Colonic mucosa (tissue), 4 donors: ENCODE results near the gene DGCR8. TPM values are rescaled to one million over a fixed set of nuclear protein-coding genes. Genes with fewer than 3 reads are reported as not detected.

Experiments used
- DNase-seq: peaks from one replicate; pipeline ENCODE4 v3.0.0-alpha.2; 2020
- H3K27ac ChIP-seq: fragments of 200-600 bp; one replicate; pipeline ENCODE4 v1.8.0; 2021
- H3K27me3 ChIP-seq: fragments of 200-600 bp; one replicate; pipeline ENCODE4 v1.8.0; 2021
- H3K36me3 ChIP-seq: fragments of 200-600 bp; one replicate; pipeline ENCODE4 v1.8.0; 2021
- H3K4me1 ChIP-seq: fragments of 200-600 bp; one replicate; pipeline ENCODE4 v1.8.0; 2021; ENCODE audit warnings: mild to moderate bottlenecking
- H3K4me3 ChIP-seq: fragments of 200-600 bp; one replicate; pipeline ENCODE4 v1.8.0; 2021
- H3K9ac ChIP-seq, 2 donors: one replicate each; pipeline ENCODE4 v1.7.0; 2013; ENCODE audit warnings: control low read depth in 2 of 2, low read depth in 2 of 2, low read length in 2 of 2
- H3K9me3 ChIP-seq: fragments of 200-600 bp; one replicate; pipeline ENCODE4 v1.8.0; 2021
- intact Hi-C: fragments of 100-400 bp; cut with DNase I; formaldehyde crosslinking; loops from one replicate; pipeline ENCODE4 v1.14.1; 2022
- total RNA-seq, 2 donors: library from RNA; stranded (reverse); fragmentation: NEBNext Ultra II Directional in 1 of 2; extraction: Animal tissue kit (Norgen Biotek cat#: 25700) in 1 of 2; gene quantifications; one replicate each; pipeline ENCODE4 v1.2.1, GENCODE V29; 2021
- TF ChIP-seq, protein P1 (sequence below): fragments of 200-600 bp; IDR thresholded peaks from one replicate; pipeline ENCODE4 v1.8.0; 2022; ENCODE audit warnings: antibody characterized with exemption, mild to moderate bottlenecking
- donor health status: healthy.
- donor health status: DM: no; HTN: no; CAD: no.
- donor health status: DM: no; HTN: no; CAD: no.

DGCR8 gene
- total RNA-seq, 2 donors from 2014 or later: 21.1 to 52.7 TPM

DNA sequence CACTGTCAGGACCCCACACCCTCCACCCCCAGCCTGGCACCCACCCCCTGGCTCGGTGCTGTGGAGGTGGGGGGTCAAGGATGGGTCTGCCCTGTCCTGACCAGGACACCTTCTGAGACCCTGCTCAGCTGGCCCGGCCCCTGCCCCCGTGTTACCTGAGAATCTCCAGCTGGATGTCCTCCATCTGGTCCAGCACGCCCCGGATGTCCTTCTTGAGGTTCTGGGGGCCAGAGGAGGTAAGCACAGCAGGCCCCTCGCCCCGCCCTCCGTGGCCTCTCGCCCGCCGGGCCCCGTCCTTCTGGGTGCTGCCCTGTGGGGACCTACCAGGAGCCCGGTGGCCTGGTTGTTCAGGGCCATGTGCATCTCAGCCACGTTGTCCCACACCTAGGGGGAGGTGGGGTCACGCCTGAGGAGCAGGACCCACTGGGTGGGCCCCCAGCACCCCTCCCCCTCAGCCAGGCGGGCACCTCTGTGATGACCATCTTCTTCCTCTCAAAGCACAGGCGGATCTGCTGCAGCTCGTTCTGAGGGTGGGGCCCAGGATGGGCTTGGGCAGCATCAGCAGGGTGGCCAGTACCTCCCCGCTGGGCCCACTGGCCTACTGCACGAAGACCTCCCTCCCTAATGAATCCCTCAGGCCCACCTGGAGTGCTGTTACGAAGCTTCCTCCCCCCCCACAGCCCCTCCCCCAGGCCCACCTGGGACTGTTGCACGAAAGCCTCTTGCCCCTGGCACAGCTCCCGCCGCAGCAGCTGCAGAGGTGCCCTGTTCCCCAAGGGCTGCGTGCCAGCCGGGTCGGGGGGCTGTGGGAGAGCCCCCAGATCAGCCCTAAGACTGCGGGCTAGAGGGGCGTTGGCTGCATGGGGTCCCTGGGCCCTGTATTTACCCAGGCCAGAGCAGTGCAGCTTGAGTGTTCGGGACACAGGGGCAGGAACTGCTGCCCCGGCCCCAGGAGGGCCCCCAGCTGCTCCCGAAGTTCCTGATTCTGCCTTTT, 69.5 kb downstream of the DGCR8 start:
- H3K36me3 ChIP-seq: no peaks in the 10 kb centered on the region
- no peaks in the 10 kb centered on the region for H3K9me3 ChIP-seq
- no peaks in the 10 kb centered on the region for H3K27me3 ChIP-seq
- no peaks in the 10 kb centered on the region for H3K4me1 ChIP-seq
- no peak overlapping the region for H3K27ac ChIP-seq
- no peak overlapping the region for H3K9ac ChIP-seq
- intact Hi-C loops: no loop called here
- H3K4me3 ChIP-seq: no peak overlapping the region
- DNase-seq: no peak
- TF ChIP-seq, protein P1, sequence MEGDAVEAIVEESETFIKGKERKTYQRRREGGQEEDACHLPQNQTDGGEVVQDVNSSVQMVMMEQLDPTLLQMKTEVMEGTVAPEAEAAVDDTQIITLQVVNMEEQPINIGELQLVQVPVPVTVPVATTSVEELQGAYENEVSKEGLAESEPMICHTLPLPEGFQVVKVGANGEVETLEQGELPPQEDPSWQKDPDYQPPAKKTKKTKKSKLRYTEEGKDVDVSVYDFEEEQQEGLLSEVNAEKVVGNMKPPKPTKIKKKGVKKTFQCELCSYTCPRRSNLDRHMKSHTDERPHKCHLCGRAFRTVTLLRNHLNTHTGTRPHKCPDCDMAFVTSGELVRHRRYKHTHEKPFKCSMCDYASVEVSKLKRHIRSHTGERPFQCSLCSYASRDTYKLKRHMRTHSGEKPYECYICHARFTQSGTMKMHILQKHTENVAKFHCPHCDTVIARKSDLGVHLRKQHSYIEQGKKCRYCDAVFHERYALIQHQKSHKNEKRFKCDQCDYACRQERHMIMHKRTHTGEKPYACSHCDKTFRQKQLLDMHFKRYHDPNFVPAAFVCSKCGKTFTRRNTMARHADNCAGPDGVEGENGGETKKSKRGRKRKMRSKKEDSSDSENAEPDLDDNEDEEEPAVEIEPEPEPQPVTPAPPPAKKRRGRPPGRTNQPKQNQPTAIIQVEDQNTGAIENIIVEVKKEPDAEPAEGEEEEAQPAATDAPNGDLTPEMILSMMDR: no peak

DNA sequence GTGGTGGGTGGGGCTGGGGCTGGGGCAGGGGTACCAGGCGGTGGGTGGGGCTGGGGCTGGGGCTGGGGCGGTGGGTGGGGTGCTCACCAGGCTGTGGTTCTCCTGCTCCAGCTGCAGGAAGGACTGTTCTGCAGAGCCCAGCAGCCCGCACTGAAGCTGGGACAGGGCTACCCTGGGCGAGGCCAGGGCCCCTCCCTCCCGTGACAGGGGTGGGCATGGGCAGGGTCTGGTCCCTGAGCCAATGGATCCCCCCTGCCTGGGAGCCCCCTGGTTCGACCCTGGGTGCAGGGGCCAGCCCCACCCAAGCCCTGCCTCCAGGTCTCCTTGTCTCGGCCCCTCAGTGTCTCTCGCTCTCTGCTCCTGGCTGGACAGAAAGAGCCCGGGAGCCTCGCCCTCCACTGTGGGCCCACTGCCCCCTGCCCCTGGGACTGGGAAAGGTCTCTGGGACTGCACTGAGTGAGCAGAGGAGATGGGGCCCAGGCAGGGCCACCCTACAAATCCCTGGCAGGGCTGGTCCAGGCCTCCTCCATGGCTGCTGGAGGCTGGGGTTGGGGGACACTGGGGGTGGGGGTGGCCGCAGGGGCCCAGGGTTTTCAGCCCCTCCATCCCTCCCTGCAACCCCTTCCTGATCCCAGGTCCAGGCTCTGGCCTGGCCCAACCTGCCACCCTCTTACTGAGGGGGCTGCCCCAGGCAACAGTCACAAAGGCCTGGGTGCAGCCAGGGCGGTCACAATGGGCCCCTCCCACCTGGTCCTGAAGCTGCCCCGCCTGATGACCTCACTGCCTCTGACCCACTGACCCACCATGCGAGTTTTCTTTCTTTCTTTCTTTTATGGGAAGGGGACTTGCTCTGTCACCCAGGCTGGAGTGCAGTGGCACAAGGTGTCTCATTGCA, 70.6 kb downstream of the DGCR8 start, which contains the start of gene CCDC188:
Gene CCDC188, minus strand, starts transcription at position 675 of the 895 bp plus-strand sequence. Its CDS starts 69 bp downstream, at position 606.
- Histone ChIP-seq H3K9me3 (no peaks in the 10 kb centered on the region), H3K4me3 (no peak within 1 kb of the TSS), H3K27ac (no peak within 1 kb of the TSS), H3K9ac (no peak within 1 kb of the TSS), H3K27me3 (no peaks in the 10 kb centered on the region), H3K36me3 (no peaks in the 10 kb centered on the region), H3K4me1 (no peaks in the 10 kb centered on the region)
- no peak for DNase-seq
- intact Hi-C loops: no loop called here
- TF ChIP-seq, protein P1: no peak

DNA sequence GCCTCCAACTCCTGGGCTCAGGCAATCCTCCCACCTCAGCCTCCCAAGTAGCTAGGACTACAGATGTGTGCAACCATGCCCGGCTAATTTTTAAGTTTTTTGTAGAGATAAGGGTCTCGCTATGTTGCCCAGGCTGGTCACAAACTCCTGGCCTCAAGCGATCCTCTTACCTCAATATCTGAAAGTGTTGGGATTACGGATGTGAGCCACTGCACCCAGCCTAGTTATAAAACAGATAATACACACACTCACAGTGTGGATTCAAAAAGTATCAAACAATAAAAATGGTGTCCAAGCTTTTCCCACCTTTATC, 71.2 kb downstream of the DGCR8 start:
- no peak for DNase-seq
- Histone ChIP-seq H3K4me1 (no peaks in the 10 kb centered on the region), H3K27ac (no peak overlapping the region), H3K9me3 (no peaks in the 10 kb centered on the region), H3K9ac (no peak overlapping the region), H3K4me3 (no peak overlapping the region), H3K27me3 (no peaks in the 10 kb centered on the region), H3K36me3 (no peaks in the 10 kb centered on the region)
- TF ChIP-seq, protein P1: no peak
- intact Hi-C loops: no loop called here

DNA sequence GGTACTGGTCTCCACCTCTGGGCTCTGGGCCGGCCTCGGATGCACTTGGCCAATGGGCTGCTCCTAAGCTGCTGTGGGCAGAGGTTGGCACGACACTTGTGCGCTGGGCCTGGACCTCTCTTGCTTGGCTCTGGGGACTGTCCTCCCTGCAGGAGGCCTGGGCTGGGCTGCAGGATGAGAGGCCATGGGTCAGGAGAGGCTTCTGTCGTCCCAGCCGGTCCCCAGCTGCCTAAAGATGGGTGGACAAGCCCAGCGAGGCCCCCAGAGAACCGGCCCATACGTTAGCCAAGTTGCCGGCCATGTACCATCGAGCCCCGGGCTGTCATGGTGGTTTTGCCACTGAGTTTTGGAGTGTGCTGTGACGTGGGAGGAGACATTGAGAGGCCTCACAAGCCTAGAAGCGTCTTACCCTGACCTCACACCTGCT, 72.4 kb downstream of the DGCR8 start:
- DNase-seq: no peak
- no peak overlapping the region for H3K9ac ChIP-seq
- no peak overlapping the region for H3K4me3 ChIP-seq
- H3K9me3 ChIP-seq: no peaks in the 10 kb centered on the region
- TF ChIP-seq, protein P1: no peak
- no peaks in the 10 kb centered on the region for H3K27me3 ChIP-seq
- no peaks in the 10 kb centered on the region for H3K36me3 ChIP-seq
- no peak overlapping the region for H3K27ac ChIP-seq
- H3K4me1 ChIP-seq: no peaks in the 10 kb centered on the region
- intact Hi-C loops: no loop called here

DNA sequence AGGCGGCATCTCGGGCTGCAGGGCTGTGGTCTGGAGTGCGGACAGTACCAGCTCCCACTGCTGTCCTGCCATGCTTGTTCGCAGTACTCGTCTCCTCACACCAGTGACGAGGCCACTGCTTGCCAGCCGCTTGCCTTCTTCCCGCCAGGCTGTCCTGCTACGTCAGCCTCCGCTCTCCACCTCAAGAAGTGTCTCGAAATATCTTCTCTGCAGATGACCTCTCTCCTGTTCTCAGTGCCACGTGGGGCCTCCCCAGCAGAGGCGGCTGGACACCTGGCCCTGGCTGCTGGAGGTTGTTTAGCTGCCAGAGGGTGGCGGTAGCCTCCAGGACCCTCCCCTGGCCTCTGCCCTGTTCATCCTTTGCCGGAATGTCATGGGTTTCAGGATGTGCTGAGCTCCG, 73.9 kb downstream of the DGCR8 start:
- no peak overlapping the region for H3K9ac ChIP-seq
- no peak for DNase-seq
- no peaks in the 10 kb centered on the region for H3K9me3 ChIP-seq
- no peaks in the 10 kb centered on the region for H3K36me3 ChIP-seq
- H3K4me1 ChIP-seq: no peaks in the 10 kb centered on the region
- no peak overlapping the region for H3K27ac ChIP-seq
- intact Hi-C loops: no loop called here
- TF ChIP-seq, protein P1: no peak
- H3K27me3 ChIP-seq: no peaks in the 10 kb centered on the region
- no peak overlapping the region for H3K4me3 ChIP-seq
